ENCODE data around the gene RPL12. TPM values are rescaled to one million over a fixed set of nuclear protein-coding genes. Genes with fewer than 3 reads are reported as not detected.

The RPL12 gene
- total RNA-seq, 1 donor from 2014 or later: 1,108 TPM

DNA sequence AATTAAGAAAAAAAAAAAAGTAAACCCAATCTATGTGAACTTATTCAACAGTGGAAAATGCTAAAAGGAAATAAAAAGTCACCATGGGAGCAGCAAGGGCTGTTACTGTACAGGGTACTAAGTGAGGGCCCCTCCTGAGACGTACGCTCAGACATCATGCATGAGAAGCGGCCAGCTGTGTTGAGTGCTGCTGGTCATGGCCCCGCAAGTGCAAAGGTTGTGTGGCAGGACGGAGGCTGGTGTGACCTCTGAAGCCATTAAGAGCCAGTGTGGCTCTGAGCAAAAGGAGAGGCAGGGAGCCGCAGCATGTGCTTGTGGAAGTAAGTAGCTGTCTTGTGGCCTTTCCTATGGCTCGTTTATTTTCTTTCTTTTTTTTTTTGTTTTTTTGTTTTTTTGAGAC is 30.1 kb downstream of the RPL12 start:
- no peak overlapping the region for H3K4me3 Mint-ChIP-seq (ENCODE audit: unreplicated experiment)
- H3K27ac Mint-ChIP-seq (ENCODE audit: unreplicated experiment): no peak overlapping the region
- peaks cover 2% of the 10 kb centered on the region for H3K36me3 Mint-ChIP-seq (ENCODE audit: unreplicated experiment)
- no peaks in the 10 kb centered on the region for H3K27me3 Mint-ChIP-seq (ENCODE audit: unreplicated experiment)
- TF ChIP-seq, protein P1, sequence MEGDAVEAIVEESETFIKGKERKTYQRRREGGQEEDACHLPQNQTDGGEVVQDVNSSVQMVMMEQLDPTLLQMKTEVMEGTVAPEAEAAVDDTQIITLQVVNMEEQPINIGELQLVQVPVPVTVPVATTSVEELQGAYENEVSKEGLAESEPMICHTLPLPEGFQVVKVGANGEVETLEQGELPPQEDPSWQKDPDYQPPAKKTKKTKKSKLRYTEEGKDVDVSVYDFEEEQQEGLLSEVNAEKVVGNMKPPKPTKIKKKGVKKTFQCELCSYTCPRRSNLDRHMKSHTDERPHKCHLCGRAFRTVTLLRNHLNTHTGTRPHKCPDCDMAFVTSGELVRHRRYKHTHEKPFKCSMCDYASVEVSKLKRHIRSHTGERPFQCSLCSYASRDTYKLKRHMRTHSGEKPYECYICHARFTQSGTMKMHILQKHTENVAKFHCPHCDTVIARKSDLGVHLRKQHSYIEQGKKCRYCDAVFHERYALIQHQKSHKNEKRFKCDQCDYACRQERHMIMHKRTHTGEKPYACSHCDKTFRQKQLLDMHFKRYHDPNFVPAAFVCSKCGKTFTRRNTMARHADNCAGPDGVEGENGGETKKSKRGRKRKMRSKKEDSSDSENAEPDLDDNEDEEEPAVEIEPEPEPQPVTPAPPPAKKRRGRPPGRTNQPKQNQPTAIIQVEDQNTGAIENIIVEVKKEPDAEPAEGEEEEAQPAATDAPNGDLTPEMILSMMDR (IDR thresholded peaks at IDR 0.05): no peak
- DNase-seq (ENCODE audit: extremely low spot score, unreplicated experiment): no peak
- no peaks in the 10 kb centered on the region for H3K9me3 Mint-ChIP-seq (ENCODE audit: unreplicated experiment)
- peaks cover 39% of the 10 kb centered on the region for H3K4me1 Mint-ChIP-seq (ENCODE audit: unreplicated experiment)

DNA sequence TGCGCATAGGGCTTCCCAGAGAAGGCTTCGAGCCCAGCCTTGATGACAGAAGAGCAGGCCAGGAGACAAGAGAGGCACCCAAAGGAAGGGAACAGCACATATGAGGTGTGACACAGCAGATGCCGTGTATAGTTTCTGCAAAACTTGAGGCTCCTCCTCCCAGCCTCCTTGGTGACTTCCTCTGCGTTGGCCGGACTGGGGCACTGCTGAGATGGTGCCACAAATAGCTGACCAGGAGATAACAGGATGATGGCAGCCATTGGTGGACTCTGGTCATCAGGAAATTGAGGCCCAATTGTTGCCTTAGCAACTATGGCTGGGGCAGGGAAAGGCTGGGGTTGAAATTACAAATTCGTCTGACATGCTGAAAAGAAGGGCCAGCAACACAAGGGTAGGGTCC is 31.9 kb downstream of the RPL12 start:
- peaks cover 2% of the 10 kb centered on the region for H3K36me3 Mint-ChIP-seq (ENCODE audit: unreplicated experiment)
- no peak for DNase-seq (ENCODE audit: extremely low spot score, unreplicated experiment)
- no peaks in the 10 kb centered on the region for H3K27me3 Mint-ChIP-seq (ENCODE audit: unreplicated experiment)
- H3K9me3 Mint-ChIP-seq (ENCODE audit: unreplicated experiment): no peaks in the 10 kb centered on the region
- H3K27ac Mint-ChIP-seq (ENCODE audit: unreplicated experiment): no peak overlapping the region
- no peak overlapping the region for H3K4me3 Mint-ChIP-seq (ENCODE audit: unreplicated experiment)
- peaks cover 24% of the 10 kb centered on the region for H3K4me1 Mint-ChIP-seq (ENCODE audit: unreplicated experiment)
- TF ChIP-seq, protein P1 (IDR thresholded peaks at IDR 0.05): no peak

DNA sequence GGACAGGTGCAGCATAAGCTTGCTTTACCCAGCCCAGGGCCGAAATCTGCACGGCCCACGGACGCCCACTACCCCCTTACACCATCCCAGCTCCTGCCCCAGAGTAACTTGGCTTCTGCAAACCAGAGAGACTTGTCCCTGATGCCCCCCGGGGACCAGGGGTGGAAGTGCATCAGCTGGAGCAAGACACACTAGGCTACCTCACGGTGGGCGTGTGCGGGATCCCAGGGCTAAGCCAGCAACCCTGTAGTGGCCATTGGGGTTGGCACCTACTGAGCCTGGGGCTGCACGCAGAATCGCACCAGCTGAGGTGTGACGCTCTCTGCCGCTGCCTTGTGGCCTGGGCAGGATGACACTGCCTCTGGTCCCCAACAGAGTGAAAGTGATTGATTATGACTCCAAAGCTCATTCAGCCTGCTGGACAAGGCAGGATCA is 33.2 kb downstream of the RPL12 start:
- DNase-seq (ENCODE audit: extremely low spot score, unreplicated experiment): no peak
- Mint-ChIP-seq H3K9me3 (ENCODE audit: unreplicated experiment) (no peaks in the 10 kb centered on the region), H3K27ac (ENCODE audit: unreplicated experiment) (no peak overlapping the region), H3K4me1 (ENCODE audit: unreplicated experiment) (peaks cover 19% of the 10 kb centered on the region), H3K4me3 (ENCODE audit: unreplicated experiment) (no peak overlapping the region), H3K36me3 (ENCODE audit: unreplicated experiment) (peaks cover 2% of the 10 kb centered on the region), H3K27me3 (ENCODE audit: unreplicated experiment) (no peaks in the 10 kb centered on the region)
- TF ChIP-seq, protein P1 (IDR thresholded peaks at IDR 0.05): peak; percentile 25

DNA sequence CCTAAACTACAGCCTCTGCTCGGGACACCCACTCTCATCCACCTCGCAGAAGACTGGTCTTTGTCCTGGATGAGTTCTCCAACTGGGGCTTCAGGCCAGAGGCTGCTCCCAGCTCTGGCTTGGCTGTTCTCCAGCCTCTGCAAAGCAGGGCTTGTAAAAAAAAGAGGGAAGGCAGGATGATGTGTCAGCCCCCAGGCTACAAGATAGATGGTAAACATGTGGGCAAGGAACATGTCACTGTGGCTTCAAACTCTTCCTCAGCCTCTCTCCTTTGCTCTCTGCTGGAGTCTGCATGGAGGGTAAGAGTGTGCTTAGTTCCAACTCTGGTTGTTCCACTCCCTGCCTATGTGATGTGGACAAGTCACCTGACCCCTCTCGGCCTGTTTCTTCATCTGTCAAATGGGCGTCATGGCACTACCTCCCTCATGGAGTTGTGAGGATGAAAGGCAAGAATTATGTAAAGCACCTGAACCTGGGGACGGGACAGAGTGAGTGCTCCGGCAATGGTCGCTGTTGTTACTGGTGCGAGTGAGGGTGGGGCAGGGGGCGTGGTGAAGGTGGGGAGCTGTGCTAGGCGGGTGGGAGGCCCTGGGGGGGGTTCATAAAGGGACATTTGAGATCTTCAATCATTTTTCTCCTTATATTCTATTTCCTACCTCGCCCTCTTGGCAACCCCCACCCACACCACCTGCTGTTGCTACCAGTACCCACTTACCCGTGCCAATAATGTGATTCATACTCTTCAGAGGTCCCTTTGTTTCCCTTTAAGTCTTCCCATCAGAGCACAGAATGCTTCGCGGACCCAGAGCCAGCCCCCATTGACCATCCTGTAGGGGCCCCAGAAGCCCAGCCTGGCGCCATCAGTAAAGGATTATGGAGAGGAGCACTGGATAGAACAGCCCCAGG is 33.8 kb downstream of the RPL12 start:
- peaks cover 12% of the 10 kb centered on the region for H3K4me1 Mint-ChIP-seq (ENCODE audit: unreplicated experiment)
- H3K27ac Mint-ChIP-seq (ENCODE audit: unreplicated experiment): no peak overlapping the region
- TF ChIP-seq, protein P1 (IDR thresholded peaks at IDR 0.05): no peak
- DNase-seq (ENCODE audit: extremely low spot score, unreplicated experiment): no peak
- H3K36me3 Mint-ChIP-seq (ENCODE audit: unreplicated experiment): peaks cover 2% of the 10 kb centered on the region
- no peaks in the 10 kb centered on the region for H3K9me3 Mint-ChIP-seq (ENCODE audit: unreplicated experiment)
- H3K4me3 Mint-ChIP-seq (ENCODE audit: unreplicated experiment): no peak overlapping the region
- H3K27me3 Mint-ChIP-seq (ENCODE audit: unreplicated experiment): no peaks in the 10 kb centered on the region

DNA sequence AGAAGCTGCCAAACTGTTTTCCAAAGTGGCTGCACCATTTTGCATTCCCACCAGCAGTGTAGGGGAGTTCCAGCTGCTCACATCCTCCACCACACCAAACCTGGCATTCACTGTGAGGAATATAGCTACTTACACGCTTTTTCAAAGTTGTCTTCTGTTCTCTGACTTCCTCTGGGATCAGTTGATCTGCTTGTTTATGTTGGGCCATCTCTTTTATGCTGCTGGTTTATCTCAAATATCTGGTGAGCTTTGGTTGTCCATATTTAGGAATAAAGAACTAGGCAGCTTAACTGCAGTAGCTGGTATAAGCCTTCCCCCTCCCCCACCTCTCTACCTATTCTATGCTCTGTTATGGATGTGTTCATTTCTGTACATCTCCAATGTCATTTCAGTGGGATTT is 35.5 kb downstream of the RPL12 start:
- no peak overlapping the region for H3K27ac Mint-ChIP-seq (ENCODE audit: unreplicated experiment)
- H3K4me1 Mint-ChIP-seq (ENCODE audit: unreplicated experiment): peaks cover 9% of the 10 kb centered on the region
- no peaks in the 10 kb centered on the region for H3K27me3 Mint-ChIP-seq (ENCODE audit: unreplicated experiment)
- DNase-seq (ENCODE audit: extremely low spot score, unreplicated experiment): no peak
- H3K36me3 Mint-ChIP-seq (ENCODE audit: unreplicated experiment): peaks cover 2% of the 10 kb centered on the region
- no peak overlapping the region for H3K4me3 Mint-ChIP-seq (ENCODE audit: unreplicated experiment)
- TF ChIP-seq, protein P1 (IDR thresholded peaks at IDR 0.05): no peak
- H3K9me3 Mint-ChIP-seq (ENCODE audit: unreplicated experiment): no peaks in the 10 kb centered on the region
